ENCODE results near the gene MCM5. TPM values are rescaled to one million over a fixed set of nuclear protein-coding genes. Genes with fewer than 3 reads are reported as not detected.

The MCM5 gene
- total RNA-seq, 1 experiment from 2014 or later: 112 TPM

- POLR2A ChIA-PET (ENCODE audit: unreplicated experiment): no interaction called here
- intact Hi-C loops (cut with micrococcal nuclease): no loop called here
- H2AFZ ChIP-seq (ENCODE audit: low read length): no peak overlapping the region
- H3K9ac ChIP-seq (ENCODE audit: low read length): no peak overlapping the region
- no TSS peak for BruUV-seq (replicated peaks)
- no peaks in the 10 kb centered on the region for H3K36me3 ChIP-seq (ENCODE audit: low read depth, low read length)
- DNase-seq (no peak), ATAC-seq (no peak)
- H3K79me2 ChIP-seq (ENCODE audit: low read length): no peaks in the 10 kb centered on the region
- H4K20me1 ChIP-seq (ENCODE audit: low read length): no peaks in the 10 kb centered on the region
- H3K4me3 ChIP-seq (ENCODE audit: low read length): no peak overlapping the region
- H3K4me2 ChIP-seq (ENCODE audit: low read length): no peak overlapping the region
- H3F3A ChIP-seq (ENCODE audit: low read length, unreplicated experiment): no peaks in the 10 kb centered on the region
- peaks cover 10% of the 10 kb centered on the region for H3K4me1 ChIP-seq (ENCODE audit: insufficient read depth, low read length)
- CTCF ChIA-PET: no interaction called here
- H3K27ac ChIP-seq (ENCODE audit: low read length): no peak overlapping the region
- no peaks in the 10 kb centered on the region for H3K27me3 ChIP-seq (ENCODE audit: low read length)
- TF ChIP-seq EZH2phosphoT487 (IDR thresholded peaks at IDR 0.05; ENCODE audit: borderline replicate concordance, low read length) (no peak), CTCF (conservative IDR thresholded peaks at IDR 0.05; ENCODE audit: low read depth, low read length) (no peak), EZH2 (IDR thresholded peaks at IDR 0.05; ENCODE audit: low read length, unreplicated experiment) (no peak)
- no peaks in the 10 kb centered on the region for H3K9me3 ChIP-seq (ENCODE audit: low read length)
- H3K9me2 ChIP-seq (replicated peaks; ENCODE audit: low read length): no peaks in the 10 kb centered on the region
These were observed 32.5 kb upstream of the MCM5 start for GRCh38 chr22:35367331-35367886.

GRCh38 chr22:35368386-35368785, 31.6 kb upstream of the MCM5 start:
- POLR2A ChIA-PET (ENCODE audit: unreplicated experiment): no interaction called here
- TF ChIP-seq EZH2phosphoT487 (IDR thresholded peaks at IDR 0.05; ENCODE audit: borderline replicate concordance, low read length): no peak
- no peak for TF ChIP-seq CTCF (conservative IDR thresholded peaks at IDR 0.05; ENCODE audit: low read depth, low read length)
- TF ChIP-seq EZH2 (IDR thresholded peaks at IDR 0.05; ENCODE audit: low read length, unreplicated experiment): no peak
- Histone ChIP-seq H4K20me1 (ENCODE audit: low read length) (no peaks in the 10 kb centered on the region), H3K79me2 (ENCODE audit: low read length) (no peaks in the 10 kb centered on the region), H3K4me1 (ENCODE audit: insufficient read depth, low read length) (peaks cover 10% of the 10 kb centered on the region), H3K27me3 (ENCODE audit: low read length) (no peaks in the 10 kb centered on the region), H3F3A (ENCODE audit: low read length, unreplicated experiment) (no peaks in the 10 kb centered on the region), H3K36me3 (ENCODE audit: low read depth, low read length) (no peaks in the 10 kb centered on the region), H2AFZ (ENCODE audit: low read length) (no peak overlapping the region), H3K9me3 (ENCODE audit: low read length) (no peaks in the 10 kb centered on the region), H3K4me2 (ENCODE audit: low read length) (no peak overlapping the region), H3K27ac (ENCODE audit: low read length) (no peak overlapping the region), H3K9me2 (replicated peaks; ENCODE audit: low read length) (no peaks in the 10 kb centered on the region), H3K4me3 (ENCODE audit: low read length) (no peak overlapping the region), H3K9ac (ENCODE audit: low read length) (no peak overlapping the region)
- CTCF ChIA-PET: interaction anchor here (0.6 kb wide), 1 partner anchor 548 kb away, joined by 3 read pairs; no protein-coding TSS in a partner anchor
- no peak for ATAC-seq
- no peak for DNase-seq
- no TSS peak for BruUV-seq (replicated peaks)
- intact Hi-C loops (cut with micrococcal nuclease): no loop called here

- ATAC-seq (no peak), DNase-seq (no peak)
- intact Hi-C loops (cut with micrococcal nuclease): no loop called here
- Histone ChIP-seq H3K9me2 (replicated peaks; ENCODE audit: low read length) (no peaks in the 10 kb centered on the region), H3K9me3 (ENCODE audit: low read length) (no peaks in the 10 kb centered on the region), H3K4me3 (ENCODE audit: low read length) (no peak overlapping the region), H4K20me1 (ENCODE audit: low read length) (no peaks in the 10 kb centered on the region), H3K36me3 (ENCODE audit: low read depth, low read length) (no peaks in the 10 kb centered on the region), H3K4me1 (ENCODE audit: insufficient read depth, low read length) (peaks cover 5% of the 10 kb centered on the region), H3K27me3 (ENCODE audit: low read length) (no peaks in the 10 kb centered on the region), H3K4me2 (ENCODE audit: low read length) (no peak overlapping the region), H3K27ac (ENCODE audit: low read length) (no peak overlapping the region), H2AFZ (ENCODE audit: low read length) (no peak overlapping the region), H3K9ac (ENCODE audit: low read length) (no peak overlapping the region), H3F3A (ENCODE audit: low read length, unreplicated experiment) (no peaks in the 10 kb centered on the region), H3K79me2 (ENCODE audit: low read length) (no peaks in the 10 kb centered on the region)
- POLR2A ChIA-PET (ENCODE audit: unreplicated experiment): no interaction called here
- no TSS peak for BruUV-seq (replicated peaks)
- TF ChIP-seq EZH2phosphoT487 (IDR thresholded peaks at IDR 0.05; ENCODE audit: borderline replicate concordance, low read length) (no peak), CTCF (conservative IDR thresholded peaks at IDR 0.05; ENCODE audit: low read depth, low read length) (no peak), EZH2 (IDR thresholded peaks at IDR 0.05; ENCODE audit: low read length, unreplicated experiment) (no peak)
- CTCF ChIA-PET: no interaction called here
These were observed 29.9 kb upstream of the MCM5 start for GRCh38 chr22:35369996-35370395.

Data from PC-3 (cell line).